Measurements from ENCODE around the gene LMO7.
"Not testable (repeated sequence)": the region's sequence is repeated elsewhere in the genome, so short reads cannot be mapped to it uniquely, and the experiment has no call there.

LMO7 gene

DNA sequence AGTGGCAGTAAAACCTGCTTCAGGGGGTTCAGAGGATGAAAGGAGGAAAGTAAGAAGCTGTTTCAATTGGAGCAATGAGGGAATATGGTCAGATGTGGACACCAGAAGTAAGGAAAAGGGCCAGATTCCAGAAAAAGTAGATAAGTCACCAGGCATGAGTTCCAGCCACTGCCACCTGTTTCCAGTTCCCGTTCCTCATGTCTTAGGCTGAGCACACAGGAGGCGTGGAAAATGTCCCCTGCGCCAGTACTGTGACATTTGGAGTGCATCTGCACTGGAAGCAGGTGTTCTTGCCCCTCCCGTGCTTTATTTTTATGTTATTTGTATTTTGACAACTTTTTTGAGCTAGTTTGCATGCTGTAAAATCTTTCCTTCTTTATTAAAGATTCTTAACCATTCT lies 25.3 kb downstream of the LMO7 start:
- CTCF ChIA-PET = interaction anchor here (1.4 to 1.8 kb wide), 2 partner anchors 12 to 26 kb away, joined by 4 to 5 read pairs; no protein-coding TSS in a partner anchor
- POLR2A ChIA-PET = no interaction called here
- no peak overlapping the region for H3K4me3 ChIP-seq (ENCODE audit: low read depth, low read length)
- TF ChIP-seq, protein P1, sequence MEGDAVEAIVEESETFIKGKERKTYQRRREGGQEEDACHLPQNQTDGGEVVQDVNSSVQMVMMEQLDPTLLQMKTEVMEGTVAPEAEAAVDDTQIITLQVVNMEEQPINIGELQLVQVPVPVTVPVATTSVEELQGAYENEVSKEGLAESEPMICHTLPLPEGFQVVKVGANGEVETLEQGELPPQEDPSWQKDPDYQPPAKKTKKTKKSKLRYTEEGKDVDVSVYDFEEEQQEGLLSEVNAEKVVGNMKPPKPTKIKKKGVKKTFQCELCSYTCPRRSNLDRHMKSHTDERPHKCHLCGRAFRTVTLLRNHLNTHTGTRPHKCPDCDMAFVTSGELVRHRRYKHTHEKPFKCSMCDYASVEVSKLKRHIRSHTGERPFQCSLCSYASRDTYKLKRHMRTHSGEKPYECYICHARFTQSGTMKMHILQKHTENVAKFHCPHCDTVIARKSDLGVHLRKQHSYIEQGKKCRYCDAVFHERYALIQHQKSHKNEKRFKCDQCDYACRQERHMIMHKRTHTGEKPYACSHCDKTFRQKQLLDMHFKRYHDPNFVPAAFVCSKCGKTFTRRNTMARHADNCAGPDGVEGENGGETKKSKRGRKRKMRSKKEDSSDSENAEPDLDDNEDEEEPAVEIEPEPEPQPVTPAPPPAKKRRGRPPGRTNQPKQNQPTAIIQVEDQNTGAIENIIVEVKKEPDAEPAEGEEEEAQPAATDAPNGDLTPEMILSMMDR (IDR thresholded peaks at IDR 0.05; ENCODE audit: insufficient read depth, low read length, missing control alignments) = no peak
- DNase-seq (ENCODE audit: low read depth, low spot score) = no peak

DNA sequence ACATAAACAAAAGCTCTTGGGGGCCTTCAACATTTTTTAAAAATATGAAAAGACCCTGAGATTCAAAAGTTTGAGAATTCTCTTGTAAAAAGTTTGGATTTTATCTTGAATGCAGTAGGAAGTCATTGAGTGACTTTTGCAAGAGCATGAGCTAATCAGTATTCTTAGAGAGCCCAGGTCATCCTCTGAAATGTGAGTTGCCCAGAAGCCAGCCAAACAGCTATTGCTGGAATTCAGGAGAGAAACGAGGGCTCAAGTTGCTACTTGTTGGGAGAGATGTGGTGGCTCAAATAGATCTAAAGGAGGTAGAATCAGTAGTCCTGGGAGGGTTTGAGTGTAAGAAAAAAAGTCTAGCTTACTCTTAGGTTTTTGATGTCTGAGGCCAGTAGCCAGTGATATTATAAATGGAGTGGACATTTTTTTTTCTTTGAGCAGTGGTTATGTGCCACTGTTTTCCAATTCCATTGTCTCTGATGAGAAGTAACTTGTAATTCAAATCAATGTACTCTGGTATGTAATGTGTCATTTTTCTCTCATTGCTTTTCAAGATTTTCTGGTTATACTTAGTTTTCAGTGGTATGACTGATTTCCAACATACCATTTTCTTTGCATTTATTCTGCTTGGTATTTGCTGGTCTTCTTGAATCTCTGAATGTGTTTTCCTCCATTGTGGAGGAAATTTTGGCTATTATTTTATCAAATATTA lies 30.7 kb downstream of the LMO7 start:
- TF ChIP-seq, protein P1 (IDR thresholded peaks at IDR 0.05; ENCODE audit: insufficient read depth, low read length, missing control alignments) = no peak
- DNase-seq (ENCODE audit: low read depth, low spot score) = no peak
- ChIA-PET POLR2A (no interaction called here), CTCF (interaction anchor here (1.0 to 2.5 kb wide), 6 partner anchors 9 to 210 kb away, joined by 3 to 9 read pairs (median 3); no protein-coding TSS in a partner anchor)
- no peak overlapping the region for H3K4me3 ChIP-seq (ENCODE audit: low read depth, low read length)

DNA sequence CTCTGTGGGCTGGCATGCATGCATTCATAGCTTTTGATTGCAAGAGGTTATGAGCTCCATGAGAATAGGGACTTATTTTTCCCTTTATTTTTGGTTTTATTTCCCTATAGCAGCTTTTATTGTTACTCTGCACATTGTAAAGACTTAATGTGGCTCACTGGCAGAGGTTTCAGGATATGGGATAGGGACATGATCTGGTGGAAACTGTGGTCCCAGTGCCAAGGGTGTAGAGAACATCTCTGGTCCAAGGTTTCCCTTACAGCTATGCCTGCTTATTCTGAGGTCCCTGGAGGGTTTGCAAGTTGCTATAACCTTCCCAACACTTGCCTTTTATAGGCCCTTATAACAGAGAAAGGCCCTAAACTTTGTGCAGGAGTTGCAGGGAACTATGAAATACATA lies 33.6 kb downstream of the LMO7 start:
- TF ChIP-seq, protein P1 (IDR thresholded peaks at IDR 0.05; ENCODE audit: insufficient read depth, low read length, missing control alignments) = no peak
- ChIA-PET CTCF (interaction anchor here (1.6 to 11.0 kb wide), 3 partner anchors 12 to 26 kb away, joined by 4 to 77 read pairs (median 4); no protein-coding TSS in a partner anchor), POLR2A (no interaction called here)
- no peak for DNase-seq (ENCODE audit: low read depth, low spot score)
- H3K4me3 ChIP-seq (ENCODE audit: low read depth, low read length) = no peak overlapping the region

DNA sequence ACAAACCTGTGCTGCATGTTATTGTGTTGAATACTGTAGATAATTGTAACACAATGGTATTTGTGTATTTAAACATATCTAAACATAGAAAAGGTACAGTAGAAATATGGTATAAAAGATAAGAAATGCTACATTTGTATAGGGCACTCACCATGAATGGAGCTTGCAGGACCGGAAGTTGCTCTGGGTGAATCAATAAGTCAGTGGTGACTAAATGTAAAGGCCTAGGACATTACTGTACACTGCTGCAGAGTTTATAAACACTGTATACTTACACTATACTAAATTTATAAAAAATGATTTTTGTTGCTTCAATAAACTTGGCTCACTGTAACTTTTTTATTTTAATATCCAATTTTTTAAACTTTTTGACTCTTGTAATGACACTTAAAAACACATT lies 34.4 kb downstream of the LMO7 start:
- TF ChIP-seq, protein P1 (IDR thresholded peaks at IDR 0.05; ENCODE audit: insufficient read depth, low read length, missing control alignments) = no peak
- ChIA-PET POLR2A (no interaction called here), CTCF (interaction anchor here (1.2 to 11.0 kb wide), 3 partner anchors 9 to 26 kb away, joined by 4 to 77 read pairs (median 72); no protein-coding TSS in a partner anchor)
- no peak for DNase-seq (ENCODE audit: low read depth, low spot score)
- H3K4me3 ChIP-seq (ENCODE audit: low read depth, low read length) = no peak overlapping the region

DNA sequence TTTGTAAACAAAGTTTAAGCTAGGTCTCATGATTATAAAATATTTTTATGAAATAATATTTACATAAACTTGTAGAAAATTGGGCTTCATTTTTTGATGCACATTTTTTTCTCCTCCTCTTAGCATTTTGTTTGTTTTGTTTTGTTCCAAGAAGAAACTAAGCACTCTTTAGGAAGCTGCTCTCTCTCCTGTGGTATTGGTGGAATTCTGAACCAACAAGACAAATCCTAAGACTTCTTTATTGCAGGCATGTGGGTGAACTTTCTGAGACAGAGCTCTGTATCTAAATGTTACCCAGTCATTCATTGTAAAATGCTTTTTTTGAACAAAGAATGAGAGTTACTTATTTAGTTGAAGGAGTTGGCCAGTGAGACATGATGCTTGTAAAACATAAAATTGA lies 39.3 kb downstream of the LMO7 start:
- ChIA-PET POLR2A (no interaction called here), CTCF (interaction anchor here (0.7 to 11.0 kb wide), 9 partner anchors 8 to 168 kb away, joined by 3 to 77 read pairs (median 3); no protein-coding TSS in a partner anchor)
- TF ChIP-seq, protein P1 (IDR thresholded peaks at IDR 0.05; ENCODE audit: insufficient read depth, low read length, missing control alignments) = no peak
- H3K4me3 ChIP-seq (ENCODE audit: low read depth, low read length) = no peak overlapping the region
- DNase-seq (ENCODE audit: low read depth, low spot score) = no peak

DNA sequence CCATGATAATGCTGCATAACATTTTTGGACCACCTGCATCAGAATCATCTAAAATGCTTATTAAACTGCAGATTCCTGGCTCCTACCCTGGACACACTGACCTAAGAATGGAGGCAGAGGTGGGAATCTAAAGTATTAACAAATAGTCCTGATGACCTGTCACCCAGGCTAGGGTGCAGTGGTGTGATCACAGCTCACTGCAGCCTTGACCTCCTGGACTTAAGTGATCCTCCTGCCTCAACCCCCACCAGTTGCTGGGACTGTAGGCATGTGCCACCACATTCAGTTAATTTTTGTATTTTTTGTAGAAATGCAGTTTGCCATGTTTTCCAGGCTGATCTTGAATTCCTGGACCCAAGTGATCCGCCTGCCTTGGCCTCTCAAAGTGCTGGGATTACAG lies 43.3 kb downstream of the LMO7 start:
- DNase-seq (ENCODE audit: low read depth, low spot score) = no peak
- H3K4me3 ChIP-seq (ENCODE audit: low read depth, low read length) = no peak overlapping the region
- TF ChIP-seq, protein P1 (IDR thresholded peaks at IDR 0.05; ENCODE audit: insufficient read depth, low read length, missing control alignments) = no peak
- CTCF ChIA-PET = interaction anchor here (1.2 to 9.9 kb wide), 2 partner anchors 9 to 17 kb away, joined by 4 to 72 read pairs; no protein-coding TSS in a partner anchor
- POLR2A ChIA-PET = no interaction called here

DNA sequence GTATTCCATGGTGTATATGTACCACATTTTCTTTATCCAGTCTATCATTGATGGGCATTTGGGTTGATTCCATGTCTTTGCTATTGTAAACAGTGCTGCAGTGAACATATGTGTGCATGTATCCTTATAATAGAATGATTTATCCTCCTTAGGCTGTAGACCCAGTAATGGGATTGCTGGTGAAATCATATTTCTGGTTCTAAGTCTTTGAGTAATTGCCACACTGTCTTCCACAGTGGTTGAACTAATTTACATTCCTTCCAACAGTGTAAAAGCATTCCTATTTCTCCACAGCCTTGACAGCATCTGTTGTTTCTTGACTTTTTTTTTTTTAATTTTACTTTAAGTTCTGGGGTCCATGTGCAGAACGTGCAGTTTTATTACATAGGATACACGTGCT lies 44.1 kb downstream of the LMO7 start:
- CTCF ChIA-PET = interaction anchor here (1.0 to 9.9 kb wide), 2 partner anchors 16 to 113 kb away, joined by 3 to 72 read pairs; no protein-coding TSS in a partner anchor
- POLR2A ChIA-PET; DNase-seq (ENCODE audit: low read depth, low spot score); H3K4me3 ChIP-seq (ENCODE audit: low read depth, low read length): not testable (repeated sequence)

Measured in AG04449 (cell line).